AG20443 (cell line): ENCODE results near the gene ST6GALNAC4.
"Not testable (repeated sequence)": the region's sequence is repeated elsewhere in the genome, so short reads cannot be mapped to it uniquely, and the experiment has no call there.

Source experiments
- DNase-seq: peaks from one replicate; pipeline ENCODE4 v3.0.0; 2012; ENCODE audit warnings: low spot score, mixed read lengths

ST6GALNAC4 gene

DNA sequence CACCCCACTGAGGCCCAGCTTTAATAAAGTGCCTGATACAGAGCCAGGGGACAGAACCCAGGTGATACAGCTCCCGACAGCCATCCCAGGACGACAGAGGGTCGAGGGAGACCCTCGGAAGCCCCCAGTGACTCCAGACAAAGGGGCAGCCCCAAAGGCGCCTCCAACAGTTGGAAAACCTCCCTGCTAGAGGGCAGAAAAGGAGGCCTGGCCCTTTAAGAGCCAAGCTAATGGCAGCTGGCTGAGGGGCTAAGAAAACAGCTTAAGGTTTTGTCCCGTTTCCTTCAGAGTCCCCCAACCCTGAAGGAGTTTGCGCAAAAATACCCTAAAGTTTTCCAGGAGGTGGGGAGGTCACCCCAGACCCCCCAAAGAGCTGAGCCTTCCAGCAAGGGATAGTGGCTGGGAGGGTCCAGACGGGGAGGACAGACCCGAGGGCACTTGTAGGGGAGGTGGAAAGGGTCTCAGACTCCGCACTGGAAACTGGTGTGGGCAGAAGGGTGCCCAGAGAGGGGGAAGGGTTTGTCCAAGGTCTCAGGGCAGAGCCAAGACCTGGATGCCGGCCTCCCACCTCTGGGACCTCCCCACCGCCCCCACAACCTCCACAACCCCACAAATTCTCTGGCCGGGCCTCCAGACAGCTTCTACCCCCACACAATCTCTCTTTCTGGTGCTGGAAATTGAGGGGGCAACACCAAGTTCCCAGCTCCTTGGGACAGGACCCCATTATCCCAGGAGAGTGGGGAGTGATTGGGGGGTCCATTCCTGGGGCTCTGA lies 31.1 kb downstream of the ST6GALNAC4 start:
- no peak for DNase-seq

DNA sequence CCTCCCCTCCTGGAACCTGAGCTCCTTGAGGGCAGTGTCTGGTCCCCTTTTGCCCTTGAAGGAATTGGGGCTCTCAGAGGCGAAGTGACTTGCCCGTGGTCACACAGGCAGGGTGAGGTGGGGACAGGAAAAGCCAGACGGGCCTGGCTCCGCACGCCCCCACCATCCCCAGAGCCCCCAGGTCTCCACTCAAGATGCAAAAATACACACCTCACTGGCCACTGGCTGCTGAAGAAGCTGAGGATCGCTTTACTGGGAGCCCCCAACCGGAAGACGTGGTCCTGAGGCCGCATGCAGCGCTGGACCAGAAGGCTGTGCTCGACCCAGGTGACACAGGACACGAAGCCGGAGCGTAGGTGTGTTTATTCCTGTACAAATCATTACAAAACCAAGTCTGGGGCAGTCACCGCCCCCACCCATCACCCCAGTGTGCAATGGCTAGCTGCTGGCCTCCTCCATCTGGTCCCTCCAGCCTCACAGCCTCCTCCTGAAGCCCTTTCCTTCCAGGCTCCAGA lies 31.8 kb downstream of the ST6GALNAC4 start:
- DNase-seq, result no peak

DNA sequence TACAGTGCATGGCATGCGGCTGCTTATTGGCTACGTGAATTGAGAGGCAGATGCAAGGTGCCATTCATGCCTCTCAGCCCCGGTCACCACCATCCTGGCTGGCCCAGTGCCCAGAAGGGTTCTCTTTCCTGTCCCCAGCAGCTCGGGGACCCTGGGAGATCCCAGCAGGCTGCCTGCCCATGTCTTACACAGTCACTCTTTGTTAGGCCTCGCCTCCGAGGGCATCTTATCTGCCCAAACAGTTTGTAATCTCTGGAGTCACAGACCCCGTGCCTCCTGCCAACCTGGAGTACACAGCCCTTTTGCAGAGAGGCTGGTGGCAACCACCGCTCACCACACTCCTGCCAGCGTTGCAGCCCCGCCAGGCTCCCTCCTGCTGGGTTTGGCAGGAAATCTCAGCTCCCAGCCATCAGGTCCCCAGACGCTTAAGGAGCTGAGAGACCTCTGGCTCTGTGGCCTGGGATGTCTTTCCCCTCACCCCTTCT lies 32.4 kb downstream of the ST6GALNAC4 start:
- DNase-seq, result no peak

DNA sequence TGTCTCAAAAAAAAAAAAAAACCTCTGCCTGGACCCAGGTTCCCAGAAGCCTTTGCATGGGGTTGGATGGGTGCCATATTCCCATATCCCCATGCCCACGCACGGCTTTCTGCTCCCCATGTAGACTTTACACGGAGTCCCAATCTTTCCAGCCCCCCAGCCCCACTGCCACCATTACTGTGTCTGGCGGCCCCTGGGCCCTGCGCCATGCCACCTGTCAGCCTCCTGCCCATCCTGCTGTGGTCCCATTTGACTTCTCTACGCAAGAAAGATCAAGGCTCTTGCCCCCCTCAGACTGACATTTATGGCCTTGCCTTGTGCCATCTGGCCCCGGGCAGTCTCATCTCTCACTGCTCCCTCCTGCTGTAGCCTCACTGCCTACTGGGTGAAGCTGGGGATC lies 32.9 kb downstream of the ST6GALNAC4 start:
- no peak for DNase-seq

DNA sequence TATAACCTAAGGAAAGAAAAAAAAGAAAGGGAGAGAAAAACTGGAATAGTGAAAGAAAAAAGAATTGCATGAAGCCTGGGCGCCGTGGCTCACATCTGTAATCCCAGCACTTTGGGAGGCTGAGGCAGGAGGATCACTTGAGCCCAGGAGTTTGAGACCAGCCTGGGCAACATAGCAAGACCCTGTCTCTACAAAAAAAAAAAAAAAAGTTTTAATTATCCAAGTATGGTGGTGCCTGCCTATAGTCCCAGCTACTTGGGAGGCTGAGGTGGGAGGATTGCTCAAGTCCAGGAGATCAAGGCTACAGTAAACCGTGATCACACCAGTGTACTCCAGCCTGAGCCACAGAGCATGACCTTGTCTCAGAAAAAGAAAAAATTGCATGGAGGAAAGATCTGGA lies 35.1 kb downstream of the ST6GALNAC4 start:
- not testable (repeated sequence) for DNase-seq

DNA sequence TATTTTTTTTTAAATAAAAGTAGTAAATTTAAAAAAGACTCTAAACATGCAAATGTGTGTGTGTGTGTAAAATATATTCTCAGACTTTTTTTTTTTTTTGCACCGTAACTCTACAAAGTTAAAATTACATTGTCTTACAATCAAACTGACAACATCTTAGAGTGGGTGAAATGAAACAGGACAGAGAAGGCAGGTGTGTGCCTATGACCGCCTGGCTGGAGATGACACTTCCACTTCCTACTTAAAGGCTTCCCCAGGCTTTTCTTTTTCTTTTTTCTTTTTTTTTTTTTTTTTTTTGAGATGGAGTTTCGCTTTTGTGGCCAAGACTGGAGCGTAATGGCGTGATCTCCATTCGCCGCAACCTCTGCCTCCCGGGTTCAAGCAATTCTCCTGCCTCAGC lies 36.7 kb downstream of the ST6GALNAC4 start:
- DNase-seq, result no peak

DNA sequence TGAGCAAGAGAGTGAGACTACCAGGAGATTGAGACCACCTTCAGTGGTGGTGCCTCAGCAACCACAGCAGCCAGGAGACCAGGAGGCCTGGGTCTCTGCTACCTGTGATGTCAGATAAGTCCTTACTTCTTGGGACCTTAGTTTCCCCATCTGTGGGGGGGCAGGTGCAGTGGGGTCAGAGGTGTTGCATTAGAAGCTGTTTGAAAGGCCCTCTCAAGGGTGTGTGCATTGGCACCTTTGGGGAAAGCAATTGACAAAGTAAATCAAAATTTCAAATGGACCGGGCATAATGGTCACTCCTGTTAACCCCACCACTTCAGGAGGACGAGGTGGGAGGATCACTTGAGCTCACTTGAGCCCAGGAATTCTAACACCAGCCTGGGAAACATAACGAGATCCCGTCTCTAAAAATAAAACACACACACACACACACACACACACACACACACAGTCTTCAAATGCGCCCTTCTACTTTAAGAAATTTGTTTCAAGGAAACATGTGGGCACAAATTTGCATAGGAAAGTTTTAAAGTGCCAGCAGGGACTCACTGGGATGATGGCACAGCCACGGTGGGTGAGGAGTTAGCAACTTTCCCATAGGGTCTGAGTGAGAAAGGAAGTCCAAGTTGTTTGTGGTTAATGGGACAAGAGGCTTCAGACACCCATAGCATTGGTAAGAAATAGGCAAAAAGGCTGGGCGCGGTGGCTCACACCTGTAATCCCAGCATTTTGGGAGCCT lies 38.0 kb downstream of the ST6GALNAC4 start:
- no peak for DNase-seq

DNA sequence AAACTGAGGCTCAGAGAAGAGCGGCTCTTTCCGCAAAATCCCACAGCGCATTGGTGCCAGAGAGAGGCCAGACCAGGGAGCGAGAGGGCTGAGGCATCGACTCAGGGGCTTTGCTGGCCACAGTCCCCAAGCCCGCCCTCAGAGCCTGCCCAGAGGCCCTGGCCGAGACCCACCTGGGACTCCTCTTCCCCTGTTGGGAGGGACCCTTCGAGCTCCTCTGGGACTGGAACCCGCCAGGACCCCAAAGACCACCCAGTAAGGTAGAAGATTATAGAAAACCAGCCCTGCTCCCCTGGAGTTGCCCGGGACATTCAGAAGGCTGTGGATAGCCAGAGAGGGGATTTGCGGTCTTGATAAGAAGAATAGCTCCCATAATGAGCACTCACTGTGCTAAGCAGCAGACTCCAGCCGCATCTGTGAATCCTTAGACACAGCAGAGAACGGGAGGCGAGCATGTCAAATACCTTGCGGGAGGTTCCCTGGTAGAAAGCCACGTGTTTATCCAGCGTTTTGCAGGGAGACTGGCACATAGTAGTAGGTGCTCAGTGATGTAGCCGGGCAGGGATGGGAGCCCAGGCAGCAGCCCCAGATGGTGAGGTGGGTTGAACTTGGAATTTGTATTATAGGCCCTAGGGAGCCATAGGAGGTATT lies 38.7 kb downstream of the ST6GALNAC4 start:
- DNase-seq, result no peak

DNA sequence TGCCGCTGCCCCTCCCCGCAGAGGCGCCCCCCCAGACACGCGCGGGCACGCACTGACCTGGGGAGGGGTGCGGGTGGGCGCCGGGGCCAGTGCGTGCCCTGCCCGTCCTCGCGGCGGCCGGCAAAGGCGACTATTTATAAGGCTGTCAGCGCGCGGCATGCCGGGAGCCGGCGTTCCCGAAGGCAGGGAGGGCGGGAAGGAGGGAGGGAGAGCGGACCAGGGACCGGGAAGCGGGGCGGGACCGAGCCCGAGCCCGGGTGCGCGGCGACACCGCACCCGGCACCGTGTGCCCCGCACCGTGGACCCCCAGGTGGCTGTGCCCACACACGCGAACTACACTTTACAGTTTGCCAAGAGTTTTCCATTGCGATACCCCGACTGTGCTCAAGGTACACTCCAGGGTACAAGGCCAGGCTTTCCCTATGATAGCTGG lies 39.3 kb downstream of the ST6GALNAC4 start, which contains the start of gene AK1:
Gene AK1 (minus strand): TSS at position 110 of the 433 bp plus-strand sequence. CDS start 3,058 bp downstream, outside the sequence.
- peak; percentile 88 for DNase-seq

DNA sequence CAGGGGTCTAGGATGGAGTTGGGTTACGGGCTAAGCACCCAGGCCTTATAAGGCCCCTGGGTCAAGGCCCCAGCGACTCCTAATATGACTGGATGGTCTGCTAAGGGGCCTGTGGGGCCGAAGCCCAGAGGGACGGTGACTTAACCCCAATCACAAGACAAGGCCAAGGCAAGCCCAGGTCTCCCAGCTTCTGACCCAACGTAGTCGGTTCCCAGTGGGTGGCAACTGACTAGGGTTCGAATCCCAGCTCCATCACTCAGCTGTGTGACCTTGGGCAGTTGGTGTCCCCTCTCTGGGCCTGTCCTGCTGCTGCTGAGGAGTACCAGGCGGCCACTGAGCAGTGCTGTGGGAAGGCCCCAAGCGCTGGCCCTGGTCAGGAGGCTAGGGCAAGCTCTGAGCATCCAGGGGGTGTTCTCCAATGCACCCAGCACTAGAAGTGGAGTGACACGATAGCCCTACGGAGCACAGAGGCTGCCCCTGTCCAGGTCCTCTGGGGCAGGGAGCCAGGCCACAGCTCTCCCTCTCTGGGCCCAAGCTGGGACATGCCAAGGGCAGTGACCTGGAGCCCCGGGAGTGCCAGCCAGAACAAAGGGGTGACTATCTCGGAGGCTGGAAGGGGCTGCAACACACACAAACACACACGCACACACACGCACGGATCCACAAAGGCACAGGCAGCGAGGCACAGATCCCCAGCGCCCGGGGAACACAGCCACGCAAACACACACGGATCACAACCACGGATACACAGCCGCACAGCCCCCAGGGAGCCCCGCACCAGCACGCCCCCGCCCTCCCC lies 39.9 kb downstream of the ST6GALNAC4 start:
- DNase-seq, result peak; percentile 36

DNA sequence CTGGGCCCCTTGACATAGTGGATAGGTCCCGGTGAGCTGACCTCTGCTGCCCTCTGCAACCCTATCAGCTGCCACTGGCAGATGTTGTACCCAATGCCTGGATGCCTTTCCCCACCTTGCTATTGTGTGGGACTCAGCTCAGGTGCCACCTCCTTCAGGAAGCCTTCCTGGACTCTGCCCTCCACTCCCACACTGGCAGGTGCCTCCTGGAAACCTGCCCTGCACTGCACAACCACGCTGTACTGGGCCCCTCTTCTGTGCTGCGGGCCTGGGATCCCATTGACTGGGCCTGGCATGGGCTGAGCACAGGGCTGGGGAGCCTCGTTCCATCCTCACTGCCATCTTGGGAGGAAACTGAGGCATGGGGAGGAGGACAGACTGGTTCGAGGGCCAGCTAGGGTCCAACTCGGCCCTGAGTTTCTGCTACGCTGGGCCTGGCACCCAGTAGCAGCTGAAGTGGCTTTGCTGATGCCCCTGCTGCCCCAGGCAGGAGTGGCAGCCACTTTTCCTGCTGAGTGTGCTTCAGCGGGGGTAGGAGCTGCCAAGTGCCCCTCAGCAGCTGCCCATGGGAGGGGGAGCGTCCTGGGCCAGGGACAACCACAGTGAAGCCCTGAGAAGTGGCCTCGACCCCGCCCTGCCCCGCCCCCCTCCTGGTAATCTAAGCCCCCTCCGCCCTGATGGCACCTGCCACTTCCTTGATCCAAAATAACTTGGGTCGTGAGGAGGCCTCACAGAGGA lies 40.6 kb downstream of the ST6GALNAC4 start:
- DNase-seq, result no peak

DNA sequence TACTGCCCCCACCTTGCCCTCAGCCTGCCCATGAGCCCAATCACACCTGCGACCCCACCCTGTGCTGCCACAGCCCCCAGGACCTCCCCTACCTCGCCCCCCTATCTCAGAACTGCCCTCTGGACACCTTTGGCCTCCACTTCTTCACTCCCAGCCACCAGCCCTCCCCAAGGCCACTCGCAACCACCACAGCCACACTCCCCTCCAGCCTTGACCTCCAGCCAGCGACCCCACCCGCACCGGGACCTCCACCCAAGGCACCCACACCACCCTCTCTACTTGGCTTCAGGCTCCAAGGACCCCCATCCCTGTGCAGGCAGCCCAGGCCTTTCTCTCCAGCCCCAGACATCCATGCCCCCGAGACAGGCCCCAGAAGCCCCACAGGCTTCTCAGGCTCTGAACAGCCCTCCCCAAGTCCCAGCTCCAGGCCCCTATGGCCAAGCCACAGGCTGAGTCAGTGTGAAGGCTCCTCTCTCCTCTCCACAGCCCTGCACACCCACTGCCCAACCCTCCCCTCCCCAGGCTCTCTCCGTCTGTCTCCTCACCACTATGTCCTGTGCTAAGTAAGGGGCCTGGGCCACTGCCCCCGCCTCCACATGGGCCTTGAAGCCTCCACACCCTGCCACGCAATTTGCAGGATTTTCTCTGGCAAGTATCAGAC lies 41.4 kb downstream of the ST6GALNAC4 start:
- DNase-seq, result peak; percentile 82

DNA sequence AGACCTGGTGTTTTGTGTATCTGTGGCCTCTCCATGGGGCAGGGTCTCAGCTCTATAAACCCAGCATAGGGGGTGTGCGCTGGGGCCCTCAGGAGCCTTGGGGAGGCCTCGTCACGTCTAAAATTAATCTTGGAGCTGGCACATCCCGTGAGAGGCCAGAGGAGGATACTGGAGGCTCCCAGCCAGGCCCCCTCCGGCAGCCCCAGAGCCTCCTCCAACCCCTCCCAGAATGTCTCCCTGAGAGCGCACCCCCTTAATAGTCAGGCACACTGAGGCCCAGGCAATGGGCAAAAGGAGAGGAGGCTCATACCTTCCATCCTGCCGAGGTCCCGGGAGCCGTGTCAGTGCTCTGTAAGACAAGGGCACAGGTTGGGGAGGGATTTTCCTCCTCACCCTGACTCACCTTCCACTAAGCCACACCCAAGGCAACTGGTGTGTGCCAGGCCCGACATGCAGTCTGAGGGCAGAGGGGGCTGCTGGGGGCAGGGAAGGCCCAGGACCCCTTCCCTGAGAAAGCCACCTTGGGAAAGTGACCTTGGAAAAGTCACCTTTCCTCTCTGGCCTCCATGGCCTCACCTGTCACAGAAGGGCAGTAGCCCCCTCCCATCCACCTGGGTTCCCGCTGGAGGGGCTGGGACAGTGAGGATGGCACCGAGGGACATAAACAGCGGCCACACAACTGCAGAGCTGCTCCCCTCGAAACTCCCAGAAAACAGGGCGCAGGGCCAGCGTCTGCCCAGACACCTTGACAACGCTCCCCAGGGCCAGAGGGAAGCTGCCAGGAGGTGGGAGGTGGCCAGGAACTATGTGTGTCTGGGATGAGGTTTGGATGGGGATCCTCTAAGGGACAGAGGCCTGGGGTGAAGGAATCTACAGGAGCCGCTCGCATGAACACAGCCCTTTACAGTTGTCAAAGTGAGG lies 42.3 kb downstream of the ST6GALNAC4 start:
- no peak for DNase-seq

DNA sequence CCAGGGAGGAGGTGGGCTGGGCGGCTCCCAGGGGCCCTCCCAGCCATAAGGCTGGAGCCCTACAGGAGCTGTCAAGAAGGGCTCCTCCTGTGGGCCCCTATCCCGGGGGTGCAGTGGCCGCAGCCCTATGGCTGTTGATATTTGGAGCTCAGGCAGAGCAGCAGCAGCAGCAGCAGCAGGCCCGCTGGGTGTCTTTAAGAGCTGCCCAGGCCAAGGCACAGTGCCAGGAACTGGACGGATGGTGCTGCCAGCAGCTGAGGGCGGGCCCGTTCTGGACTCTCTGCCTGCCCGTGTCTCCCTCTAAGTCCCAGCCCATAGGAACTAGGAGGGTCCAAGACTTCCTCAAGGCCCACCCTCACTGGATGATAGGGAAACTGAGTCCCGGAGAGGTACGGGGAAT lies 43.0 kb downstream of the ST6GALNAC4 start:
- DNase-seq, result peak; percentile 74

DNA sequence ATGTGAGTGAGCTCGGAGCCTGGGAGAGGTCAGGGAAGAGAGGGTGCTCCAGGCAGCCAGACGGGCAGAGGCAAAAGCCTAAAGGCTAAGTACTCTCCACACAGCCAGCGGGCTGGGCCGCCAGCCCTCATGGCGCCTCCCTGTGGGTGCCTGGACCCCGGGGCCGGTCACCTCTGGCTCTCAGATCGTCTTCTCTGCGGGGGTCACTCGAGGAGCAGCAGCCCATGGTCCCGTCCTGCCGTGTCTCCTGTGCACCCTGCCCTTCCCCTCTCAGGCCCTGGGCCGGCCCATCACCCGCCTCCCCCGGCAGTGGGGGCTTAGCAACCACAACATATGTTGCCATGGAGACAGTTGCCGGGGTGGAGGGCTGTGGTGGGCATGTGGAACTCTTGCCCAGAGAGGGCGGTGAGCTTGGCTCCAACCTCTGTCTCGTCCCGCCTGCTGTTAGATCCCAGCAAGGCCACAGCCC lies 43.6 kb downstream of the ST6GALNAC4 start:
- DNase-seq, result no peak

DNA sequence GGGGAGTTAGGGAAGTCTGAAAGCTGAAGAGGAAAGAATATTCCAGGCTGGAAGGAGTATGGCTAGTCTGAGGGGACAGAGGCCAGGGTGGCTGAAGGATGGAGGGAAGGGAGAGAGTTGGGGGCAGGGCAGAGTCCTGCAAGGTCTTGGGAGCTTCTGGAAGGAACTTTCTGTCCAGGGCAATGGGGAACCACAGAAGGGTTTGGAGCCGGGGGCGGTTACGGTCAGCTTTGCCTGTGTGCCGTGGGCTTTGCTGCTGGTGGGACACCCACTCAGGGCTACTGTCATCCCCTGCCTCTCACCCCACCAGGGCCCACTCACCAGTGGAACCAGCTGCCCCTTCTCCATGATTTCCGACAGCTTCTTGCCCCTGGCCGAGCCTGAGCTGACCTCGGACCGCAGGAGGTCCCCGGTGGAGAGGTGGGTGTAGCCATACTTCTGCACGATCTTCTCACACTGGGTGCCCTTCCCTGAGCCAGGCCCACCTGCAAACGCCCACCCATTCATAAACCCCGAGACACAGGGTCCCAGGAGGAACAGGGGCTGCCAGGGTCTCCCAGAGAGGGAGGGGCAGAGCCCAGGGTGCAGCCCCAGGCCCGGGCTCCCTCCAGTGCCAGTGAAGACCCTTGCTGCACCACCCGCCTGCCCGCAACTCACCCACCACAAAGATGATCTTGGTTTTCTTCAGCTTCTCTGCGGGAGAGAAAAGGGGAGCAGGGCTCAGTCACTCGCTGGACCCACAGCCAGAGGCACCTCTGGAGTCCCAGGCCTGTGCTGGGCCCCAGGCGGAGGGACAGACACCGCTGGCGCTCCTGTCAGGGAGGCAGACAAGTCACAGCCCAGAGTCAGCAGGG lies 44.2 kb downstream of the ST6GALNAC4 start:
- DNase-seq, result no peak

DNA sequence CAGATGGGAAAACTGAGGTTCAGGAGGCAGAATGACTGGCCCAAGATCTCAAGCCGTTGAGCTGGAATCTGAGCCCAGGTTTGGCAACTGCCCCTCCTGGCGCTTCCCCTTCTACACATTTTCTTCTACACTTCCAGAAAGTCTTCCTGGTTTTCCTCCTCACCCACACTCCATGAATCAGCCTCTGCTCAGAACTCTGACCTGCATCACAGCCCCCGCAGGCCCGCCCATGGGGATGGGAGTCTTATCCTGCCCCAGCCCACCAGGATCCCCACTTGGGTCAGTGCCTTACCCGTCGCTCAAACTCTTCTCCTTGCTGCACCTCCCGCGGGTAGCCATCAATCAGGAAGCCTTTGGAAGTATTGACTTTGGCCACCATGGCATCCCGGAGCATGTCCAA lies 45.3 kb downstream of the ST6GALNAC4 start:
- DNase-seq, result no peak

DNA sequence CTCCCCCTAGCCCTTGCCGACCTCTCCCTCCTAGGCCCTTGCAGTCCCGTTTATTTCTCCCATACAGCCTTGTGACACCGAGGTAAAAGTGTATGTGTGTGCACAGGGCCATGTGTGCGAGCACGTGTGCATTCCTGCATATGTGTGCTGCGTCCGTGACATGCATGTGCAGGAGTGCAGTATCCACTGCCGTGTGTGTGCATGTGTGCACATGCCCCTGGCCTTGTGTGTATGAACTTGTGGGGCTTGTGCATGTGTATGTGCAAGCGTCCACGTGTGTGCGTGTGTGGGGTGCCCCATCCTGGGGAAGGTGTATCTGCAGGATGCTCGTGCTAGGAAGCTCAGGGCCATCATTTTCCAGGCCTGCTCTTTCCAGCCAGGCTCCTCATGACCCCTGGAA lies 46.0 kb downstream of the ST6GALNAC4 start:
- no peak for DNase-seq
